RWPE2 (cell line): ENCODE data around the gene MAP7D1.

Source experiments
- ATAC-seq: fragments of 200-7000 bp; cut with Tn5 transposase; 3 replicates; pipeline ENCODE4 v1.9.1; 2021; ENCODE audit warnings: low read depth
- DNase-seq: peaks from one replicate; pipeline ENCODE4 v3.0.0-alpha.2; 2020; ENCODE audit warnings: low spot score
- H3K27ac ChIP-seq: fragments of 450-650 bp; 2 replicates; pipeline ENCODE4 v1.5.1; 2017; ENCODE audit warnings: mild to moderate bottlenecking; ENCODE audit not compliant: poor library complexity, severe bottlenecking
- H3K27me3 ChIP-seq: fragments of 250-450 bp; sonication (Bioruptor Pico); 2 replicates; pipeline ENCODE4 v1.5.1; 2021; ENCODE audit warnings: mild to moderate bottlenecking, moderate library complexity; ENCODE audit not compliant: insufficient read depth, poor library complexity, severe bottlenecking
- H3K36me3 ChIP-seq: fragments of 250-450 bp; sonication (Bioruptor Pico); 2 replicates; pipeline ENCODE4 v1.5.1; 2020; ENCODE audit warnings: low read depth, mild to moderate bottlenecking, moderate library complexity
- H3K4me1 ChIP-seq: fragments of 250-450 bp; sonication (Bioruptor Pico); 2 replicates; pipeline ENCODE4 v1.5.1; 2021; ENCODE audit warnings: mild to moderate bottlenecking, moderate library complexity; ENCODE audit not compliant: insufficient read depth, poor library complexity, severe bottlenecking
- H3K4me3 ChIP-seq: fragments of 250-450 bp; sonication (Bioruptor Pico); 2 replicates; pipeline ENCODE4 v1.5.1; 2021; ENCODE audit warnings: mild to moderate bottlenecking, moderate library complexity; ENCODE audit not compliant: severe bottlenecking
- H3K9me3 ChIP-seq: fragments of 250-450 bp; sonication (Bioruptor Pico); 2 replicates; pipeline ENCODE4 v1.5.1; 2021; ENCODE audit warnings: mild to moderate bottlenecking, moderate library complexity; ENCODE audit not compliant: severe bottlenecking
- CTCF ChIP-seq: fragments of 450-650 bp; IDR thresholded peaks from one replicate; pipeline ENCODE4 v1.5.1; 2017; ENCODE audit warnings: mild to moderate bottlenecking, moderate library complexity; ENCODE audit not compliant: poor library complexity, severe bottlenecking

Gene MAP7D1

GRCh38 chr1:36166136-36166535, 10.2 kb downstream of the MAP7D1 start:
- no peak for DNase-seq
- Histone ChIP-seq H3K36me3 (peaks cover 74% of the 10 kb centered on the region), H3K27me3 (no peaks in the 10 kb centered on the region), H3K27ac (peak overlapping the region; percentile 97), H3K4me1 (peaks cover 47% of the 10 kb centered on the region), H3K4me3 (no peak overlapping the region), H3K9me3 (no peaks in the 10 kb centered on the region)
- no peak for ATAC-seq
- no peak for TF ChIP-seq CTCF

GRCh38 chr1:36166938-36167905, 11.3 kb downstream of the MAP7D1 start:
- Histone ChIP-seq H3K4me3 (no peak overlapping the region), H3K27ac (peak overlapping the region; percentile 97), H3K36me3 (peaks cover 81% of the 10 kb centered on the region), H3K9me3 (no peaks in the 10 kb centered on the region), H3K4me1 (peaks cover 47% of the 10 kb centered on the region), H3K27me3 (no peaks in the 10 kb centered on the region)
- DNase-seq (no peak), ATAC-seq (peak; percentile 16; the same call in 1 of the 3 replicates)
- TF ChIP-seq CTCF: no peak

- DNase-seq (no peak), ATAC-seq (no peak)
- no peaks in the 10 kb centered on the region for H3K27me3 ChIP-seq
- TF ChIP-seq CTCF: no peak
- peaks cover 79% of the 10 kb centered on the region for H3K36me3 ChIP-seq
- peak overlapping the region; percentile 97 for H3K27ac ChIP-seq
- H3K9me3 ChIP-seq: no peaks in the 10 kb centered on the region
- no peak overlapping the region for H3K4me3 ChIP-seq
- H3K4me1 ChIP-seq: peaks cover 46% of the 10 kb centered on the region
Measured at GRCh38 chr1:36168514-36168913, 12.6 kb downstream of the MAP7D1 start.

- peaks cover 51% of the 10 kb centered on the region for H3K4me1 ChIP-seq
- DNase-seq (no peak), ATAC-seq (0 out of 3 replicates have a peak, but pooled peaks have one; percentile 3)
- peak overlapping the region; percentile 97 for H3K27ac ChIP-seq
- peaks cover 85% of the 10 kb centered on the region for H3K36me3 ChIP-seq
- H3K9me3 ChIP-seq: no peaks in the 10 kb centered on the region
- TF ChIP-seq CTCF: no peak
- H3K4me3 ChIP-seq: no peak overlapping the region
- H3K27me3 ChIP-seq: no peaks in the 10 kb centered on the region
Measured at GRCh38 chr1:36170643-36171412, 14.9 kb downstream of the MAP7D1 start.
